Fibroblast of peridontal ligament (primary cell): ENCODE measurements around the gene DCK.
A peak's percentile ranks its signal among the peaks of the same experiment; 100 is the strongest.
"Not testable (repeated sequence)": the region's sequence is repeated elsewhere in the genome, so short reads cannot be mapped to it uniquely, and the experiment has no call there.

Source experiments
- DNase-seq: peaks from one replicate; pipeline ENCODE4 v3.0.0-alpha.2; 2010; ENCODE audit errors: extremely low read depth

The DCK gene

DNA sequence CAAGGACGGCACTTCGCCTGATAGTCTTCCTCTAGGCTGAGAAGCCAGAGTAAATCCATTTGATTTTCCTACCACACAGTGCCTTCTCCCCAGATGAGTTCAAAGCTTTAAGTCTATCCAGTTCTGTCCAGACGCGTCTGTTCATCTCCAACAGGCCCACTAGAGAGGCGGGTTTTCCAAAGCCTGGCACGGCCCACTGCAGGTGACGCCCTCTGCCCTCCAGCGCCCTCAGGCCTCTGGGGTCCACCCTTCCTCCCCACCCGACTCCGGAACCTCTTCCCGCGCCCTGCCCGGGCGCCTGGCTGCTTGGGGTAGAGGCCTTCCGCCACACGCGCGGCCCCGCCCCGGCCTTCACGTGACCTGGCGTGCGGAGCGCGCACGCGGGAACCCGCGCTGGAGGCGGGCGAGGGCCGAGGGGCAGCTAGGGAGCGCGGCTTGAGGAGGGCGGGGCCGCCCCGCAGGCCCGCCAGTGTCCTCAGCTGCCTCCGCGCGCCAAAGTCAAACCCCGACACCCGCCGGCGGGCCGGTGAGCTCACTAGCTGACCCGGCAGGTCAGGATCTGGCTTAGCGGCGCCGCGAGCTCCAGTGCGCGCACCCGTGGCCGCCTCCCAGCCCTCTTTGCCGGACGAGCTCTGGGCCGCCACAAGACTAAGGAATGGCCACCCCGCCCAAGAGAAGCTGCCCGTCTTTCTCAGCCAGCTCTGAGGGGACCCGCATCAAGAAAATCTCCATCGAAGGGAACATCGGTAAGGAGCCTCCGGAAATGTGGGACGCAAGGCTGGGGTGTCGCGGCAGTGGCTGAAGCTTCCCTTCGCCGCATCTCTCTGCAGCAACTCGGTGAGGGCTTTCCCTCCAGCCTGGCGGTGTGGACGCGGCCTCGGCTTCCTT, at the start of gene DCK:
Gene DCK (plus strand): TSS at position 469 of the 888 bp plus-strand sequence. CDS start 187 bp downstream, at position 656.
- peak; percentile 86 for DNase-seq

DNA sequence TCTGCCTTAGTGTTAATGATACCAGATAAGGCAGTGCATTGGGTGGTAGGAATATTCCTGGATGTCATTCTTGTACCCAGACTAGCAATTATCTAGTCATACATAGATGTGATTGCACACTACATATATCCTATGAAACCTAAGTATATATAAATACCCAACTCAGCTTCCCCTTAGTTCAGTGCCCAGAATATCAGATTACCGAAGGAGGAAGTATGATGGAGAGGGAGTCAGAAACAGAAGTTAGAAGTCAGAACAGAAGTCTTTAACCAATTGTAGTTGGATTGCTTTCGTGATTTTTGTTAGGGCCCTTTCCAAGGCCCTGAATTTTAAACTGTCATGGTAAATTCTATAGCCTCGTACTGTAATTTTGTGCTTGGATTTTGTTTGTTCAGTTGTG, 48.4 kb upstream of the DCK start:
- peak; percentile 28 for DNase-seq

DNA sequence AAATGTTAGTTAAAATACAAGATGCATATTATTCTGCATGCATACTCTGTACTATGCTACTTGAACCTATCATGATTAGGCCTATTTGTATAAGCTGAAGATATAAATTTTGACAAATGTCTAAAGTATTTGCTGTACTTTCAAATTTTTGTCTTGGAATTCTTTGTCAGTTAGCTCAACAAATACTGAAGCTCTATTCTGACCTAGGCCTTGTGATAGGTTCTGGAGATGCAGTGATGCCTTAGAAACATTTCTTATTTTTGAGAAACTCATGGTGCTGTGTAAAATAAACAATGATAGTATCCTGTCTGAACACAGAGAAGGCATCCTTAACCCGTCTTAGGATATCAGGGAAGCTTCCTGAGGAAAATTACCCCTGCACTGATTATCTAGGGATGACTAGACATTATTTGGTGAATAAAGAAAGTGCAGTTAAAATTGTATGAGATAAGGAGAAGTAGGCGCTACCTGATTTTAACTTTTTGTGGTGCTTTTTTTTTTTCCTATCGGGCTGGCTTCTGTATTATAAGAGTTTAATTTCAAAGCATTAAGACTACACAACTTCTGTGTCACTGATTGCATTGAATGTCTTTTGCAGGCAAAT, 47.9 kb upstream of the DCK start:
- DNase-seq, result peak; percentile 35

DNA sequence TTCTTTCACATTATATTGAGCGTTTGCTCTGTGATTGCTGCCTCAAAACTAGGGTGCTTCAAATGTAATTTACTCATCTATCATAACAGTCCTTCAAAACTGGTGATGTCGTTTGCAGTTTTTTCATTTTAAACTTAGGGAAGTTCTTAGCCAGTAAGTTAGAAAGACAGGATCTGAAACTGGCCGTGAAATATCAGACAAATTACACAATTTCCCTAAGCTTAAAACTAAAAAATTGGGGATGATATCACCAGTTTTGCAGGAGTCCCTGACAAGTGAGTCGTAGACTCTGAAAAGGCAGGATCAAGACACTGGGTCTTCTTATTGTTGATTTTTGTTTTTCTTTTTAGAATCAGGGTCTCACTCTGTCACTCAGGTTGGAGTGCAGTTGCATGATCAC, 46.5 kb upstream of the DCK start:
- DNase-seq, result peak; percentile 23

DNA sequence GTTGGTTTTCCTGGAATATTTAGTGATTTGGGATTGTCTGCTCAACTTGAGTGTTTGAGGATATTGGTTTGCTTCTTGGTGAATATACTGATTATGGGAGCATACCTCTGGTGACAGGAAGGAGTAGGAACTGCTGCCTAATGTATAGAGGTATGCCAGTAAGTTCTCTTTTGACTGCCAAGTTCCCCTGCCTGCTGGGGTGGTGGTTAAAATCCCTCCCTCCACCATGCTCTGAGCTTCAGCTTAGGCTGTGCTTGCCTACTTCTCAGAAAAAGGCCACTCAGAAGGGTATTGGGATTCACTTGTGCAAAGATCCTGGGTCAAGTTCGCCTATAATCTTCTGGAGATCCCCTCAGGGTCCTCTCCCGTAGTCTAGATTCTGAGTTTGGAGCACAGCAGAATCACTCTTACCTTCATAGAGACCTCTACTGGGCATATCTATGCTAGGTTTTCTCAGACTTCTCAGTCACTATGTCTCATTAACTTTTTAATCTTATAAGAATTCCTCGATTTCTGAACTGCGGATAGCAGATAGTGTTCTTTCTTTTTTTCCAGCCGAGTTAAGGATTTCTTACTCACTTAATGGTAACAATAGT, 44.7 kb upstream of the DCK start:
- DNase-seq, result no peak

DNA sequence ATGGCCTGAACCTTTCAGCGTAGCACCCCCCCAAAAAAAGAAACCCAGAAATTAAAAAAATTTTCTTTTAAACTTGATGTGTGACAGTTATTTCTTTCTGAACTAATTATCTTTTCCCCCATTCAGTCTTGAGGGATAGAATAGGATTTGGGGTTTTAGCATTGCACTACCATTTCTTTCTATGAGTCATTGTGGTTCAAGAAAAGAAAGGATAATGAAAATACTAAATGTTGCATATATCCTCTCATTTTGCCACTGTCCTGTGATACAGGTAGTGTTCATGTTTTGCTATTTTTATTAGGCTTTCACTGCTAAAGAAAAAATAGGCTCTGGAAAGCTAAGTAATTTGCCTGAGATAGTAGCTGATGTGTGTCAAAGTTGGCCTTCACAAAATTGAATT, 39.4 kb upstream of the DCK start:
- DNase-seq, result peak; percentile 34

DNA sequence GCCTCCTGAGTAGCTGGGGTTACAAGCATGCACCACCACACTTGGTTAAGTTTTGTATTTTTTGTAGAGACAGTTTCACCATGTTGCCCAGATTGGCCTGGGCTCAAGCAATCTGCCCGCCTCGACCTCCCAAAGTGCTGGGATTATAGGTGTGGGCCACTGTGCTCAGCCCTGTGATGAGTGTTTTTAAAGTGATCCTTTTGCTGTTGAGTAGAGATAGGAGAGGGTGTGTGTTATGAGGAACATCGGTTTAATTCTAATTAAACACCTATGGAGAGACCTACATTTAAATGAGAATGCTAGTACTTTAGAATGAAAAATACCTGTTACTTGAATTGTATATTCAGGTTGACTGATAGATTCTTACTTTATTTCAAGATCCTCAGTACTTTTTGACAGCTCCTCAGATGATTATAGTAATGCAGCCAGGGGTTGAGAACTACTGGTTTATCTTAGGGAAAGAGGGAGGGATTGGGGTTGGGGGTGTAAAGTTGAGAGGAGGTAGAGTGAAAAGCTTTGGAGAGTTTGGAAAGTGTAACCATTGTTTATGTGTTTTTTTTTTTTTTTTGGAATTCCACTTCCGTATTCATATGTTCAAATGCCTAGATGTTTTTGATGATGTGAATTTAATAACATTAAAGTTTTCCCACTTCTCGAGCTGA, 36.8 kb upstream of the DCK start:
- no peak for DNase-seq

DNA sequence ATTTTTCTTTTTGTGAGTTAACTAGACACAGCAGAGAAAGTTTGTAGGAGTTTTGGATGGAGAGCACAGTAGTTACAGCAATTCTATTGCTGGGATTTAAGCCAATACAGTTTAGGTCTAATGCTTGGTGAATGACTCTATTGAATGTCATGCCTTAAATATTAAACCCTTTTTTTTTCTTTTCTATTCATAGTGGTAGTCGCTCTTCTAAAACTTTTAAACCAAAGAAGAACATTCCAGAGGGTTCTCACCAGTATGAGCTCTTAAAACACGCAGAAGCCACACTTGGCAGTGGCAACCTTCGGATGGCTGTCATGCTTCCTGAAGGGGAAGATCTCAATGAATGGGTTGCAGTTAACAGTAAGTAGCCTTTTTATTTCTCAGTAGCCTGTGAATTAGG, 34.8 kb upstream of the DCK start:
- peak; percentile 90 for DNase-seq

DNA sequence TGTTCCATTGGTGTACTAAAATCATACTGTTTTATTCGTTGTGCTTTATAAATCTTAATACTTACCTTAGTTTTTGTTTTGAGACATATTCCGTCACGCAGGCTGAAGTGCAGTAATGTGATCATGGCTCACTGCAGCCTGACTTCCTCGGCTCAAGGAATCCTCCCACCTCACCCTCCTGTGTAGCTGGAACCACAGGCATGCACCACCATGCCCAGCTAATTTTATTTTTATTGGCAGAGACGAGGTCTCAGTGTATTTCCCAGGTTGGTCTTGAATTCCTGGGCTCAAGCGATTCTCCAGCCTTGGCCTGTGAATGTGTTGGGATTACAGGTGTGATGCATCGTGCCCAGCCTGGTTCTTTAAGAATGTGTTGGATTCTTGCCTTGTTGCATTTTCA, 24.4 kb upstream of the DCK start:
- DNase-seq, result no peak

DNA sequence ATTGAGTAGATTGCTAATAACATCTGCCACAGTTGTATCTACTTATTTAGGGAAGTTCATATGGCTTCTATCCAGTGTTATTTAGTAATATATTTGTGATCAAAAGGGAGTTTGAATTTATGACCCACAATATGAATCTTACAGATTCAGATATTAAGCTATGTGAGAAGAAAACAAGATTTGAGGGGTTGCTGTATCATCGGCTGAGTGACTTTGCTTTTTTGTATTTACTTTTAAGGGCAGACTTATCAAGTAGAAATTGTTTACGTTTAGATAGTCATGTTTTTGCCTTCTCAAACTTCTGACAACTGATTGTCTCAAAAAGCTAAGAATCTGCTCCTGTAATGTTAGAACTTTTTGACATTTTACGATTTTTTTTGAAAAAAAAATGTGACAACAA, 17.2 kb upstream of the DCK start:
- DNase-seq, result no peak

DNA sequence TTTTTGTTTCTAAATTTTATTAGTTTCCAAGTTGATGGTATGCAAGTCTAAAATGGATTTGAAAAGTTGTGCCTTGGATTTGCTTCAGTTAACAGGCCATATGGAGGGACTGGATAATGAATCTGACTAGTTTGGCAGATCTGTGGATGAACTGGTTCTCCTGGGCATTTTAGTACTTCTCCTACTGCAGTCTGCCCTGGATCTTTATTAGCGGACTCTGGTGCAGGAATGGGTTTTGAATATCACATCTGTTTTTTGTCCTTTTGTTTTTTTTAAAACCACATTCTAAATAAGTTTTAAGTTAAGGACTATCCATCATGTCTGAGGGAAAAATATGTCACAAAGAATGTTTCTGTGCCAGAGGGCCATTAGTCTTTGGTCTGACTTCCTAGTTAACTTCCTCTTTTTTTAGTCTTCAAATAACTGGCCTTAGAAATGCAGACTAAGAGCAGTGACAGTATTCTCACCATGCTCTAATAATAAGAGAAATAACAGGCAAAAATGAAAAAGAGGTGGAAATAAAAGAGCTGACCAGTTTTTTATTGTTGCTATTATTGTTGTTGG, 13.9 kb upstream of the DCK start:
- DNase-seq, result no peak

DNA sequence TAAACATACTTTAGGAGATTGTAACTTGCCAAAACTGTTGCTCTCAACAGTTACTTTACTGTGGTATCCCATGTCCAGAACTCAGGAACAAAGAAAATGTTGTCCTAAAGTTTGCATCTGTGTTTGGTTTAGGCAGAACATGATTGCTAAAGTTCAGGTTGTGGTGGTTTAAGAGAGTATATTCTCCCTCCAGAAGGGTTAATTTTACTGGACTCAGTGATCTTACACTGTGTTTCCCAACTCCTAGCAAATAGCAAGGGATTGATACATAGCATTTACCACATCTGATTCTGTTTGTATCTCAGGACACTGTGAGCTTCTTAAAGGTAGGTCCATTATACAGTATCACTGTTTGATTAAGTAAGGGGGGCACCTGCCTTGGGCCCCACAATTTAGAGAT, 13.3 kb upstream of the DCK start:
- DNase-seq, result no peak

DNA sequence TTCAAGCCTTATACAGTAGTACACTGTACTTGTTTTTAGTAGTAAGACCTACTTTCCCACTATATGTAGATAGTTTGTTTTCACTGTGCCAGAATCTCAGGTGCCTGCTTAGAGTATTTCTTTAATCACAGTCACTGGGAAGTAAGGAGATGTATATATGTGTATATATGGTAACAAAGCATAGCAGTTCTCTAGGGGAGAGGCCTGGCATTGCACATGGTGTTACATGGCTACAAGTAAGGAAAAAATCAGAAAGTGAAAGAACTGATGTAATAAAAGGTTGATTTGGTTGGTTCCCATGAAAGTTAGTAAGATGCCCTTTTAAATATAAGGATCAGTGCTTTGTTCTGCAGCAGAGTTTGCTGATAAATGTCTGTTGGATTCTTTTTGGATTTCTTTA, 9.3 kb upstream of the DCK start:
- no peak for DNase-seq

DNA sequence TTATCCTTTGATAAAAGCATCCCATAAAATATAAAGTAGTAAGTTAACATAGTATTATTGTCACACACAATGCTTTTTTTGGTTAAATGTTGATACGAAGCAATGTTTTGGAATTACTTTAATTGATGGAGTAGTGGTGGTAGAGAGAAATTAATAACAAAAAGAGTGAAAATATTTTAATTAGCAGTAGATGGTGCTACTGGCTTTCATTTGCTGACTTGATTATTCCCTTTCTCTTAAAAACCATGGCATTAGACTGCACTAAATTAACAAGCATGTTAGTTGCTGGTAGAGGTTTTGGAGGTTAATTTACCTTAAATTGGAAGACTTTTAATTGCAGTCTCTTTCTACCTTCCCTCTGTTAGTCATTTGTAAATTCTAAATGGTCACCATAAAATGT, 8.9 kb upstream of the DCK start:
- no peak for DNase-seq

DNA sequence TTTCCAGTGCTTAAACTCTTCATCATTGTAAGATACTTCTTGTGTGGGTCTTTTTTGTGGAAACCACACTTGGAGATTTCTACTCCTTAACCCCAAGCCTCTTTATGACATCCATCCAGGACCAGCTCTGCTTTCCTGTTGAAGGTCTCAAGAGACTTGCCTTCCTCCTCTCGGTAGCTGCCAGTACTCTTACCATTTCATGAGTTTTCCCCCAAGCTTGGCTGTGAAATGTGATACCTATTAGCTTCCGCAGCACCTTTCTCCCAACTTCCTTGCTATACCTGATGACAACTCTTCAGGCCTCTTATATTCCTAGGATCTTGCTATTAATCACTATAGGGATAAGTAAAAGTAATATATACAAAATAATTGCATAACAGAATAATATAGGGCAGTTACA, 1.9 kb upstream of the DCK start:
- DNase-seq, result no peak

DNA sequence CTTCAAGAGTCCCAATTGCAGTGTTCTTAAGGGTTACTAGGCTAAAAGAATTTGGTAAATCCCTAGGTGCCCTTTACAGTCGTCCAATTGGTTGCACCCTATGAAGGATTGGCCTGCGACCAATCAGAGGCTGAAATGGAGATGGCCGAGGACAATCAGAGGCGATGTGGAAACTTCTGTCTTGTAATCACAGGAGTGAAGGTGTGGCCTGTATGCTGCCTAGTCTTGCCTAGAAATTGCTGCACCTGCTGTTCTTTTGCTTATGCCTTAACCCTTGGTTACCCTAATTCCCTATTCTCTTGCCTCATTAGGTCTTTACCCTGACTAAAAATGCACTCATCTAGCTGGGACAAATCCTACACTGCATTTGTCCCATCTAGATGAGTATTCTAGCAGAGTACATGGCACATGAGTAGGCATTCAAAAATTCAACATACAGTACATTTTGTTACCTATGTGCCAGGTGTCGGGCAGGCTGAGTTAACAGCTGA, 1.0 kb upstream of the DCK start:
- no peak for DNase-seq

DNA sequence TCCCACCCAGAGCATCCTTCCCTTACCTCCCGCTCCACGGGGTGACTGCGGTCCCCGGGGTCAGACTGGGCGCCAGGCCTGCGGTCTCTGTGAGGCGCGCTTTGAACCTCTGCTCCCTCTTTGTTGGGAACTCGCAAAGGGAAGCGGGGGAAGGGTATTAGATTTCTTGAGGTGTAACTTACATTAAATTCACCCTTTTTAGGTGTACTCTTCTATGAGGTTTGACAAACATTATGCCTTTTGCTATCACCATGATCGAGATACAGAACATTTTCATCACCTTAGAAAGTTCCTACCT, 569 bp downstream of the DCK start:
- no peak for DNase-seq

DNA sequence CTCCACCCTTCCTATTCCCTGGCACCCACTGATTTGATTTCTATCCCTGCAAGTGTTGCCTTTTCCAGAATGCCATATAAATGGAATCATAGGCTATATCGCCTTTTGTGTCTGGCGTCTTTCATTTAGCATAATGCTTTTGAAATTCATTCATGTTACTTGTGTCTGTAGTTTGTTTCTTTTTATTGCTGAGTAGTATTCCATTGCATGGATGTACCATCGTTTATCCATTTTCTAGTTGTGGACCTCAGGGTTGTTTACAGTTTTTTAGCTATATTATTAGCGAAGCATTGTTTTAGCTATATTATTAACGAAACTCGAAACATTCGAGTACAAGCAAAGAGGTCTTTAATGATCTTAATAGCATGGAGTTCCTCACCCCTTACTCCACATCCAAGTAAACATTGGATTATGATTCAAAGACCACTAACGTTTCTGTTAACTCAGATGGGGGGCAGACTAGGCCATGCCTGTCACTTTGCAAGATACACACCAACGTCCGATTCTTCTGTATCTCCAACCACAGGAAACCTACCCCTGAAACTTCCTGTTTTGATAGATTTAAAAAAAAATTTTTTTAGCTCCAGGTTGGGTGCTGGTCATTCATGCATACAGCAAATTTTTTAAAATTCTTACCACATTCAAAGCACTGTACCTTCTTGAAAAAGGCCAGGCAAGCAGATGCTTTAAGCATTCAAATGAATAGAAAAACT, 1.1 kb downstream of the DCK start:
- no peak for DNase-seq

DNA sequence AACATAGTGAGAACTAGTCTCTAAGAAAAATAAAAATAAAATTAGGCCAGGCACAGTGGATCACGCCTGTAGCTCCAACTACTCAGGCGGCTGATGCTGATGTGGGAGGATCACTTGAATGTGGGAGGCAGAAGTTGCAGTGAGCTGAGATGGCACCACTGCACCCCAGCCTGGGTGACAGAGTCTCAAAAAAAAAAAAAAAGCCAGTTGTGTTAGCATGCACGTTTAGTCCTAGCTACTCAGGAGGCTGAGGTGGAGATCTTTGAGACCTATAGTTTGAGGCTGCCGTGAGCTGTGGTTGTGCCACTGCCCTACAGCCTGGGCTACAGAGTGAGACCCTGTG, 2.5 kb downstream of the DCK start:
- DNase-seq, result no peak

DNA sequence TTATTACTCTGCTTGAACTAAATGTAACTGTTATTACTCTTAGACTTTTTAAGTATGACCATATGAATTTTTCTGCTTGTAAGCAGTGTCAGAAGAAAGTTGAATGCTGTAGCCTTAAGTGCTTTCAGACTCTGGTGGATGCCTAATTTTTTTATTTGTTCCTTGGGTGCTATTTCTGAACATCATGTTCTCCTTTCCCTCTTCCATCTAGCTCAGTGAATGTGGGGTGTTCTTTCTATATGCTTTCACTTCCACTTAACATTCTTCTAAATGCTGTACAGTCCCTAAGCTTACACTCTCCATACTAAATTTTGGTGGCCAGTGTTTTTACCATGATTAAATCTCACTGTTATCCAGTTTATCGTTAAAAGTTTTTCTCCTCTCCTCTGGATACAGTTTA, 3.6 kb downstream of the DCK start:
- no peak for DNase-seq

DNA sequence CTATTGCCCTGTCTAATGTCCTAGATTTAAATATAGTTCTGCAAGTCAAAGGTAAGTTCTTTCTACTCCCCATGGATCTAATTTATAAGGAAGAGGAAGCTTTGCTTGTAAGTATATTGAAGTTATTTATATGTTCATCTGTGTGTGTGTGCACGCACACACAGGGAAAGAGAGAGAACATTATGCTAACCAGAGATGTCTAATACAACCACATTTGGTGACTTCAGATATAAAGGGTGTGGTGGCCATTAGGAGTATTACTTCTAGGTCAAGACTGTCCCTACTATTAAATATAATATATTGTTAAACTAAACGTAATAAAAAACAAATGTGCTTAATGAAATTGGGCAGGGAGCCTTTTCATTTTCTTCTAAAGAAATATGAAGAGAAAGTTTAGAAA, 4.1 kb downstream of the DCK start:
- DNase-seq, result no peak

DNA sequence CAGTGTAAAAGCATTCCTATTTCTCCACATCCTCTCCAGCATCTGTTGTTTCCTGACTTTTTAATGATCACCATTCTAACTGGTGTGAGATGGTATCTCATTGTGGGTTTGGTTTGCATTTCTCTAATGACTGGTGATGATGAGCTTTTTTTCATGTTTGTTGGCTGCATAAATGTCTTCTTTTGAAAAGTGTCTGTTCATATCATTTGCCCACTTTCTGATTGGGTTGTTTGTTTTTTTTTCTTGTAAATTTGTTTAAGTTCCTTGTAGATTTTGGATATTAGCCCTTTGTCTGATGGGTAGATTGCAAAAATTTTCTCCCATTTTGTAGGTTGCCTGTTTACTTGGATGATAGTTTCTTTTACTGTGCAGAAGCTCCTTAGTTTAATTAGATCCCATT, 6.2 kb downstream of the DCK start:
- DNase-seq, result not testable (repeated sequence)
